Measurements from ENCODE around the gene LIN37. TPM values are rescaled to one million over a fixed set of nuclear protein-coding genes. Genes with fewer than 3 reads are reported as not detected.

LIN37 gene
- total and polyA plus RNA-seq, 2 donors (not counting 3 experiments of a cell fraction or from before 2014, with no cell fraction given), result 11.3 to 21.4 TPM

GRCh38 chr19:35785339-35785627 is 36.9 kb downstream of the LIN37 start:
- DNase-seq (ENCODE audit: low read depth, low spot score), result no peak
- H2AFZ ChIP-seq (ENCODE audit: low read depth, low read length), result no peak overlapping the region
- dilution Hi-C loops (cut with MboI; ENCODE audit: extremely low pct_ligation_motif_present, low sequenced_read_pairs), result no loop called here
- H3K79me2 ChIP-seq (ENCODE audit: control insufficient read depth, insufficient read depth, low read length), result no peaks in the 10 kb centered on the region
- H3K27ac ChIP-seq (ENCODE audit: insufficient read depth, low read depth, low read length), result no peak overlapping the region
- POLR2A ChIA-PET, result interaction anchor here (0.9 kb wide), 1 partner anchor 37 kb away, joined by 3 read pairs; the partner anchor contains the start of gene LIN37
- no peaks in the 10 kb centered on the region for H3K9me3 ChIP-seq (replicated peaks; ENCODE audit: control insufficient read depth, insufficient read depth, low read length)
- no peak overlapping the region for H3K4me3 ChIP-seq (replicated peaks in 1 of 3; ENCODE audit: insufficient read depth in 1 of 3, low read depth in 1 of 3, low read length in 3 of 3)
- TF ChIP-seq MAX (IDR thresholded peaks at IDR 0.05; ENCODE audit: insufficient read depth, insufficient read length) (no peak), FOS (IDR thresholded peaks at IDR 0.05; ENCODE audit: borderline replicate concordance, insufficient read depth, low read length) (no peak), POLR2AphosphoS5 (IDR thresholded peaks at IDR 0.05; ENCODE audit: insufficient read depth, low read depth, low read length) (no peak), JUN (IDR thresholded peaks at IDR 0.05; ENCODE audit: borderline replicate concordance, insufficient read depth, insufficient read length, low read depth) (no peak), EZH2 (IDR thresholded peaks at IDR 0.05; ENCODE audit: borderline replicate concordance, low read depth, low read length, severe bottlenecking) (no peak), MYC (IDR thresholded peaks at IDR 0.05; ENCODE audit: low read depth, low read length) (no peak), POLR2A (IDR thresholded peaks at IDR 0.05; ENCODE audit: low read depth, low read length) (no peak), CTCF (IDR thresholded peaks at IDR 0.05; ENCODE audit: extremely low read depth in 1 of 2, insufficient read depth in 1 of 2, low read depth in 1 of 2, low read length in 2 of 2) (no peak), GATA2 (IDR thresholded peaks at IDR 0.05; ENCODE audit: insufficient read depth, insufficient read length, low read depth, low read length) (no peak)
- no peaks in the 10 kb centered on the region for H4K20me1 ChIP-seq (replicated peaks; ENCODE audit: control insufficient read depth, extremely low read depth, insufficient read depth, low read length)
- H3K9me1 ChIP-seq (replicated peaks; ENCODE audit: control insufficient read depth, extremely low read depth, insufficient read depth, low read length), result no peaks in the 10 kb centered on the region
- H3K27me3 ChIP-seq (ENCODE audit: control insufficient read depth in 2 of 2, insufficient read depth in 2 of 2, low read length in 2 of 2), result no peaks in the 10 kb centered on the region
- peaks cover 0 to 4% of the 10 kb centered on the region in 2 experiments for H3K36me3 ChIP-seq (ENCODE audit: control insufficient read depth in 2 of 2, extremely low read depth in 1 of 2, insufficient read depth in 2 of 2, low read length in 2 of 2)
- no TSS peak for BruUV-seq (replicated peaks)
- H3K4me1 ChIP-seq (ENCODE audit: control insufficient read depth, extremely low read depth, insufficient read depth, low read length), result no peaks in the 10 kb centered on the region
- no peak overlapping the region for H3K4me2 ChIP-seq (ENCODE audit: insufficient read depth, low read length)
- intact Hi-C loops (cut with micrococcal nuclease), result no loop called here
- CTCF ChIA-PET, result no interaction called here
- no peak overlapping the region for H3K9ac ChIP-seq (replicated peaks; ENCODE audit: extremely low read depth, insufficient read depth, low read length)
- no peak for FAIRE-seq

All from endothelial cell of umbilical vein (primary cell).